ENCODE data around the gene SLC6A18. TPM values are rescaled to one million over a fixed set of nuclear protein-coding genes. Genes with fewer than 3 reads are reported as not detected.

The SLC6A18 gene
- polyA plus RNA-seq, 1 of the 3 experiments (the other 2 are of a cell fraction): not detected

DNA sequence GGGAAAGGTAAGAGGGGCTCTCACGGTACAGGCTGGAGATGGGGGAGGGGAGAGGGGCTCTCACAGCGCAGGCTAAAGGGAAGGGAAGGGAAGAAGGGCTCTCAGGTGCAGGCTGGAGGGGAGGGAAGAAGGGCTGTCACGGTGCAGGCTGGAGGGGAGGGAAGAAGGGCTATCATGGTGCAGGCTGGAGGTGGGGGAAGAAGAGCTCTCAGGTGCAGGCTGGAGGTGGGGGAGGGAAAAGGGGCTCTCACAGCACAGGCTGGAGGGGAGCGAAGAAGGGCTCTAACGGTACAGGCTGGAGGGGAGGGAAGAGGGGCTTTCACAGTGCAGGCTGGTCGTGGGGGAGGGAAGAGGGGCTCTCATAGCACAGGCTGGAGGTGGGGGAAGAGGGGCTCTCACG, 4.6 kb downstream of the SLC6A18 start:
- Histone ChIP-seq H3K4me2 (no peak overlapping the region), H3K4me1 (ENCODE audit: control insufficient read depth in 1 of 2, insufficient read depth in 2 of 2, low read depth in 1 of 2, low read length in 1 of 2) (no peaks in the 10 kb centered on the region), H3K4me3 (ENCODE audit: low read depth in 2 of 2, low read length in 1 of 2) (no peak overlapping the region), H3K79me2 (ENCODE audit: insufficient read depth) (no peaks in the 10 kb centered on the region), H3K36me3 (replicated peaks in 1 of 2; ENCODE audit: control insufficient read depth in 1 of 2, insufficient read depth in 2 of 2, low read length in 1 of 2) (no peaks in the 10 kb centered on the region), H3K9me2 (no peaks in the 10 kb centered on the region), H2AFZ (ENCODE audit: low read depth) (no peak overlapping the region), H3F3A (replicated peaks; ENCODE audit: insufficient read depth) (no peaks in the 10 kb centered on the region), H3K27ac (ENCODE audit: low read depth in 2 of 2, low read length in 1 of 2) (no peak overlapping the region), H3K9ac (no peak overlapping the region), H3K9me3 (no peaks in the 10 kb centered on the region), H3K27me3 (ENCODE audit: insufficient read depth) (peaks cover 19% of the 10 kb centered on the region; the same call in 1 of the 2 replicates), H4K20me1 (ENCODE audit: insufficient read depth) (no peaks in the 10 kb centered on the region)
- no peak for TF ChIP-seq POLR2AphosphoS5 (IDR thresholded peaks at IDR 0.05; ENCODE audit: low read depth, low read length)
- TF ChIP-seq TCF12 (IDR thresholded peaks at IDR 0.05): no peak
- TF ChIP-seq NRF1 (IDR thresholded peaks at IDR 0.05; ENCODE audit: low read depth, low read length): no peak
- TF ChIP-seq RXRA (IDR thresholded peaks at IDR 0.05; ENCODE audit: borderline replicate concordance, low read depth): no peak
- no peak for TF ChIP-seq TAF1 (IDR thresholded peaks at IDR 0.05; ENCODE audit: borderline replicate concordance, low read depth, low read length)
- TF ChIP-seq ELF1 (IDR thresholded peaks at IDR 0.05): no peak
- no peak for TF ChIP-seq JUND (IDR thresholded peaks at IDR 0.05)
- no peak for TF ChIP-seq SMC3 (IDR thresholded peaks at IDR 0.05; ENCODE audit: low read depth, low read length)
- TF ChIP-seq, protein P1, sequence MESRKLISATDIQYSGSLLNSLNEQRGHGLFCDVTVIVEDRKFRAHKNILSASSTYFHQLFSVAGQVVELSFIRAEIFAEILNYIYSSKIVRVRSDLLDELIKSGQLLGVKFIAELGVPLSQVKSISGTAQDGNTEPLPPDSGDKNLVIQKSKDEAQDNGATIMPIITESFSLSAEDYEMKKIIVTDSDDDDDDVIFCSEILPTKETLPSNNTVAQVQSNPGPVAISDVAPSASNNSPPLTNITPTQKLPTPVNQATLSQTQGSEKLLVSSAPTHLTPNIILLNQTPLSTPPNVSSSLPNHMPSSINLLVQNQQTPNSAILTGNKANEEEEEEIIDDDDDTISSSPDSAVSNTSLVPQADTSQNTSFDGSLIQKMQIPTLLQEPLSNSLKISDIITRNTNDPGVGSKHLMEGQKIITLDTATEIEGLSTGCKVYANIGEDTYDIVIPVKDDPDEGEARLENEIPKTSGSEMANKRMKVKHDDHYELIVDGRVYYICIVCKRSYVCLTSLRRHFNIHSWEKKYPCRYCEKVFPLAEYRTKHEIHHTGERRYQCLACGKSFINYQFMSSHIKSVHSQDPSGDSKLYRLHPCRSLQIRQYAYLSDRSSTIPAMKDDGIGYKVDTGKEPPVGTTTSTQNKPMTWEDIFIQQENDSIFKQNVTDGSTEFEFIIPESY (IDR thresholded peaks at IDR 0.05; ENCODE audit: borderline replicate concordance, low read depth): no peak
- TF ChIP-seq FOXJ3 (CRISPR knock-in tag; IDR thresholded peaks at IDR 0.05): no peak
- no peak for TF ChIP-seq MXI1 (IDR thresholded peaks at IDR 0.05; ENCODE audit: low read depth, low read length)
- TF ChIP-seq, protein P2, sequence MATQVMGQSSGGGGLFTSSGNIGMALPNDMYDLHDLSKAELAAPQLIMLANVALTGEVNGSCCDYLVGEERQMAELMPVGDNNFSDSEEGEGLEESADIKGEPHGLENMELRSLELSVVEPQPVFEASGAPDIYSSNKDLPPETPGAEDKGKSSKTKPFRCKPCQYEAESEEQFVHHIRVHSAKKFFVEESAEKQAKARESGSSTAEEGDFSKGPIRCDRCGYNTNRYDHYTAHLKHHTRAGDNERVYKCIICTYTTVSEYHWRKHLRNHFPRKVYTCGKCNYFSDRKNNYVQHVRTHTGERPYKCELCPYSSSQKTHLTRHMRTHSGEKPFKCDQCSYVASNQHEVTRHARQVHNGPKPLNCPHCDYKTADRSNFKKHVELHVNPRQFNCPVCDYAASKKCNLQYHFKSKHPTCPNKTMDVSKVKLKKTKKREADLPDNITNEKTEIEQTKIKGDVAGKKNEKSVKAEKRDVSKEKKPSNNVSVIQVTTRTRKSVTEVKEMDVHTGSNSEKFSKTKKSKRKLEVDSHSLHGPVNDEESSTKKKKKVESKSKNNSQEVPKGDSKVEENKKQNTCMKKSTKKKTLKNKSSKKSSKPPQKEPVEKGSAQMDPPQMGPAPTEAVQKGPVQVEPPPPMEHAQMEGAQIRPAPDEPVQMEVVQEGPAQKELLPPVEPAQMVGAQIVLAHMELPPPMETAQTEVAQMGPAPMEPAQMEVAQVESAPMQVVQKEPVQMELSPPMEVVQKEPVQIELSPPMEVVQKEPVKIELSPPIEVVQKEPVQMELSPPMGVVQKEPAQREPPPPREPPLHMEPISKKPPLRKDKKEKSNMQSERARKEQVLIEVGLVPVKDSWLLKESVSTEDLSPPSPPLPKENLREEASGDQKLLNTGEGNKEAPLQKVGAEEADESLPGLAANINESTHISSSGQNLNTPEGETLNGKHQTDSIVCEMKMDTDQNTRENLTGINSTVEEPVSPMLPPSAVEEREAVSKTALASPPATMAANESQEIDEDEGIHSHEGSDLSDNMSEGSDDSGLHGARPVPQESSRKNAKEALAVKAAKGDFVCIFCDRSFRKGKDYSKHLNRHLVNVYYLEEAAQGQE (IDR thresholded peaks at IDR 0.05; ENCODE audit: low read depth, low read length): no peak
- no peak for TF ChIP-seq RCOR1 (IDR thresholded peaks at IDR 0.05; ENCODE audit: low read length)
- no peak for TF ChIP-seq GABPA (IDR thresholded peaks at IDR 0.05; ENCODE audit: low read depth)
- no peak for TF ChIP-seq RFX5 (IDR thresholded peaks at IDR 0.05; ENCODE audit: low read length)
- DNase-seq: no peak
- ChIA-PET POLR2A (no interaction called here), CTCF (interaction anchor here (1.0 kb wide), 2 partner anchors 21 to 424 kb away, joined by 3 to 4 read pairs; no protein-coding TSS in a partner anchor)
- 21% methylated on average over 7 of the region's 7 CpGs for WGBS (ENCODE audit: low lambda C conversion rate)

All from SK-N-SH (cell line).